H9 (cell line): ENCODE measurements around the gene PRDM1. TPM values are rescaled to one million over a fixed set of nuclear protein-coding genes. Genes with fewer than 3 reads are reported as not detected.

Experiments used
- DNase-seq: peaks from one replicate; pipeline ENCODE4 v3.0.0-alpha.2; 2017
- H2AFZ ChIP-seq: one replicate; pipeline ENCODE4 v1.6.1; 2013; ENCODE audit warnings: mild to moderate bottlenecking, low read length, control low read depth, moderate library complexity
- H2AK5ac ChIP-seq: 2 replicates; pipeline ENCODE4 v1.6.1; 2013; ENCODE audit warnings: low read length, control low read depth, mixed read lengths; ENCODE audit not compliant: insufficient read length
- H2BK120ac ChIP-seq: one replicate; pipeline ENCODE4 v1.6.1; 2013; ENCODE audit warnings: low read depth, mild to moderate bottlenecking, low read length, control low read depth, inconsistent platforms; ENCODE audit not compliant: poor library complexity, severe bottlenecking
- H2BK12ac ChIP-seq: 2 replicates; pipeline ENCODE4 v1.6.1; 2013; ENCODE audit warnings: low read length, control low read depth, mixed read lengths, low read depth; ENCODE audit not compliant: insufficient read length
- H2BK15ac ChIP-seq: 2 replicates; pipeline ENCODE4 v1.6.1; 2013; ENCODE audit warnings: low read depth, low read length, control low read depth
- H2BK20ac ChIP-seq: one replicate; pipeline ENCODE4 v1.6.1; 2013; ENCODE audit warnings: low read depth, mild to moderate bottlenecking, low read length, control low read depth, inconsistent platforms; ENCODE audit not compliant: poor library complexity, severe bottlenecking
- H2BK5ac ChIP-seq: 2 replicates; pipeline ENCODE4 v1.6.1; 2013; ENCODE audit warnings: low read length, control low read depth, mixed read lengths; ENCODE audit not compliant: insufficient read length
- H3K14ac ChIP-seq: 2 replicates; pipeline ENCODE4 v1.6.1; 2013; ENCODE audit warnings: low read length, control low read depth; ENCODE audit not compliant: insufficient read depth
- H3K18ac ChIP-seq: 2 replicates; pipeline ENCODE4 v1.6.1; 2013; ENCODE audit warnings: low read depth, mild to moderate bottlenecking, mixed read lengths, low read length, control low read depth; ENCODE audit not compliant: insufficient read length
- H3K23ac ChIP-seq: 2 replicates; pipeline ENCODE4 v1.6.1; 2013; ENCODE audit warnings: low read length, control low read depth, mixed read lengths, low read depth; ENCODE audit not compliant: insufficient read length
- H3K23me2 ChIP-seq: 2 replicates; pipeline ENCODE4 v1.6.1; 2013; ENCODE audit warnings: low read depth, mild to moderate bottlenecking, mixed read lengths, low read length, control low read depth; ENCODE audit not compliant: insufficient read length, poor library complexity, severe bottlenecking
- H3K27ac ChIP-seq: 2 replicates; pipeline ENCODE4 v1.5.1; 2013; ENCODE audit warnings: low read length, control low read depth, mixed read lengths, low read depth; ENCODE audit not compliant: insufficient read length
- H3K27me3 ChIP-seq: 2 replicates; pipeline ENCODE4 v1.6.1; 2013; ENCODE audit warnings: low read length, control low read depth, inconsistent platforms; ENCODE audit not compliant: insufficient read depth
- H3K4ac ChIP-seq: 2 replicates; pipeline ENCODE4 v1.6.1; 2013; ENCODE audit warnings: low read depth, mild to moderate bottlenecking, control low read depth, inconsistent platforms, low read length, moderate library complexity
- H3K4me1 ChIP-seq: 2 replicates; pipeline ENCODE4 v1.6.1; 2013; ENCODE audit warnings: low read length, control low read depth, inconsistent platforms; ENCODE audit not compliant: insufficient read depth
- H3K4me2 ChIP-seq: 2 replicates; pipeline ENCODE4 v1.6.1; 2013; ENCODE audit warnings: low read length, control low read depth, mixed read lengths; ENCODE audit not compliant: insufficient read length, insufficient read depth
- H3K56ac ChIP-seq: 2 replicates; pipeline ENCODE4 v1.6.1; 2013; ENCODE audit warnings: low read depth, mild to moderate bottlenecking, mixed read lengths, low read length, control low read depth; ENCODE audit not compliant: insufficient read length
- H3K79me1 ChIP-seq: 2 replicates; pipeline ENCODE4 v1.6.1; 2013; ENCODE audit warnings: low read depth, mild to moderate bottlenecking, moderate library complexity, low read length, control low read depth, inconsistent platforms; ENCODE audit not compliant: insufficient read depth, poor library complexity, severe bottlenecking
- H3K79me2 ChIP-seq: 2 replicates; pipeline ENCODE4 v1.6.1; 2013; ENCODE audit warnings: low read length, control low read depth, inconsistent platforms; ENCODE audit not compliant: insufficient read depth
- H3K9ac ChIP-seq: 2 replicates; pipeline ENCODE4 v1.6.1; 2013; ENCODE audit warnings: low read length, control low read depth, mixed read lengths; ENCODE audit not compliant: insufficient read length; ENCODE audit errors: extremely low read depth
- H3K9me3 ChIP-seq: one replicate; pipeline ENCODE4 v1.6.1; 2013; ENCODE audit warnings: low read depth, low read length, inconsistent platforms; ENCODE audit not compliant: control insufficient read depth
- H3T11ph ChIP-seq: one replicate; pipeline ENCODE4 v1.6.1; 2013; ENCODE audit warnings: mild to moderate bottlenecking, low read length, control low read depth, inconsistent platforms
- H4K20me1 ChIP-seq: one replicate; pipeline ENCODE4 v1.6.1; 2013; ENCODE audit not compliant: control insufficient read depth, insufficient read length, insufficient read depth
- H4K5ac ChIP-seq: 2 replicates; pipeline ENCODE4 v1.6.1; 2013; ENCODE audit warnings: low read depth, mild to moderate bottlenecking, mixed read lengths, low read length, control low read depth; ENCODE audit not compliant: insufficient read length
- H4K8ac ChIP-seq: replicated peaks from 2 replicates; pipeline ENCODE4 v1.6.1; 2013; ENCODE audit warnings: low read length, control low read depth, mixed read lengths, low read depth; ENCODE audit not compliant: insufficient read length
- H4K91ac ChIP-seq: 2 replicates; pipeline ENCODE4 v1.6.1; 2013; ENCODE audit warnings: low read depth, mild to moderate bottlenecking, moderate library complexity, mixed read lengths, low read length, control low read depth; ENCODE audit not compliant: insufficient read length
- H3K27ac Mint-ChIP-seq, 3 experiments: 2 replicates in 2 of 3; 3 replicates in 1 of 3; pipeline ENCODE4 v1.8.0; 2020 to 2021; ENCODE audit warnings: mixed read lengths in 3 of 3, mild to moderate bottlenecking in 1 of 3, moderate library complexity in 1 of 3
- H3K27me3 Mint-ChIP-seq: 2 replicates; pipeline ENCODE4 v1.8.0; 2021; ENCODE audit warnings: low read depth, mild to moderate bottlenecking, moderate library complexity, mixed read lengths
- H3K36me3 Mint-ChIP-seq, 3 experiments: 2 replicates in 2 of 3; 3 replicates in 1 of 3; pipeline ENCODE4 v1.8.0; 2020 to 2021; ENCODE audit warnings: low read depth in 3 of 3, mixed read lengths in 3 of 3; ENCODE audit not compliant: insufficient read depth in 1 of 3
- H3K4me1 Mint-ChIP-seq, 2 experiments: 2 replicates each; pipeline ENCODE4 v1.8.0; 2020; ENCODE audit warnings: mixed read lengths in 2 of 2
- H3K4me3 Mint-ChIP-seq, 2 experiments: 2 replicates in 1 of 2; 3 replicates in 1 of 2; pipeline ENCODE4 v1.8.0; 2020 to 2021; ENCODE audit warnings: mild to moderate bottlenecking in 2 of 2, mixed read lengths in 2 of 2, moderate library complexity in 1 of 2
- H3K9me3 Mint-ChIP-seq, 2 experiments: 2 replicates in 1 of 2; 3 replicates in 1 of 2; pipeline ENCODE4 v1.8.0; 2020; ENCODE audit warnings: mild to moderate bottlenecking in 2 of 2, mixed read lengths in 2 of 2, moderate library complexity in 1 of 2
- CTCF ChIP-seq: fragments of 200-600 bp; sonication (generic); conservative IDR thresholded peaks from 3 replicates; pipeline ENCODE4 v1.8.0; 2021; ENCODE audit warnings: antibody characterized with exemption, mild to moderate bottlenecking
- WGBS: extraction: QIAGEN DNeasy Blood & Tissue Kit; methylation state at CpG from one replicate; pipeline ENCODE4 v1.1.7; 2013; ENCODE audit warnings: missing lambda C conversion rate, low lambda C conversion rate, mixed read lengths; ENCODE audit not compliant: insufficient read length; ENCODE audit errors: extremely low coverage; 5-methylcytosine and 5-hydroxymethylcytosine counted together
- total RNA-seq: library from RNA; stranded (reverse); gene quantifications from 2 replicates; pipeline ENCODE4 v1.2.1, GENCODE V29; 2021

Gene PRDM1
- total RNA-seq, 1 experiment from 2014 or later, result 2.9 TPM

- H3K14ac ChIP-seq, result no peak overlapping the region
- WGBS, result no CpG with 5 or more reads among the region's 3 CpGs
- no peak overlapping the region for H3K23ac ChIP-seq
- no peak overlapping the region for H2AK5ac ChIP-seq
- H2BK5ac ChIP-seq, result no peak overlapping the region
- no peaks in the 10 kb centered on the region for H3K79me2 ChIP-seq
- H3K23me2 ChIP-seq, result no peaks in the 10 kb centered on the region
- H3K9ac ChIP-seq, result no peak overlapping the region
- no peak overlapping the region for H4K91ac ChIP-seq
- H2BK20ac ChIP-seq, result no peak overlapping the region
- peaks cover 11 to 32% of the 10 kb centered on the region in 2 experiments for H3K4me1 Mint-ChIP-seq
- H3K18ac ChIP-seq, result no peak overlapping the region
- peaks cover 3% of the 10 kb centered on the region; the same call in 1 of the 2 replicates for H3K4me1 ChIP-seq
- DNase-seq, result no peak
- no peaks in the 10 kb centered on the region; a peak in 1 of 5 replicates for H3K9me3 Mint-ChIP-seq
- no peak for TF ChIP-seq CTCF
- H3T11ph ChIP-seq, result no peak overlapping the region
- no peaks in the 10 kb centered on the region for H3K27me3 Mint-ChIP-seq
- H2BK15ac ChIP-seq, result no peak overlapping the region
- H3K79me1 ChIP-seq, result no peaks in the 10 kb centered on the region
- H3K27me3 ChIP-seq, result no peaks in the 10 kb centered on the region
- H3K56ac ChIP-seq, result no peak overlapping the region
- no peak overlapping the region for H3K27ac Mint-ChIP-seq
- H3K4me2 ChIP-seq, result no peak overlapping the region
- no peaks in the 10 kb centered on the region for H4K20me1 ChIP-seq
- no peak overlapping the region for H2BK12ac ChIP-seq
- no peaks in the 10 kb centered on the region for H3K36me3 Mint-ChIP-seq
- no peak overlapping the region for H3K27ac ChIP-seq
- H4K8ac ChIP-seq, result no peak overlapping the region
- no peak overlapping the region for H3K4ac ChIP-seq
- H3K4me3 Mint-ChIP-seq, result no peak overlapping the region
- H3K9me3 ChIP-seq, result no peaks in the 10 kb centered on the region
- no peak overlapping the region for H4K5ac ChIP-seq
- H2BK120ac ChIP-seq, result no peak overlapping the region
- no peak overlapping the region for H2AFZ ChIP-seq
These were observed 70.3 kb downstream of the PRDM1 start for GRCh38 chr6:106156413-106156812.
